ENCODE measurements around the gene VPS13C.

The VPS13C gene

GRCh38 chr15:61824291-61824690, 236.0 kb downstream of the VPS13C start:
- TF ChIP-seq CTCF (IDR thresholded peaks at IDR 0.05; ENCODE audit: insufficient read depth, missing control alignments) = no peak
- DNase-seq (ENCODE audit: insufficient read length, low spot score) = no peak
- no peak for FAIRE-seq

GRCh38 chr15:61822511-61822910, 237.7 kb downstream of the VPS13C start:
- no peak for TF ChIP-seq CTCF (IDR thresholded peaks at IDR 0.05; ENCODE audit: insufficient read depth, missing control alignments)
- FAIRE-seq = no peak
- DNase-seq (ENCODE audit: insufficient read length, low spot score) = no peak

GRCh38 chr15:61820951-61821350, 239.3 kb downstream of the VPS13C start:
- TF ChIP-seq CTCF (IDR thresholded peaks at IDR 0.05; ENCODE audit: insufficient read depth, missing control alignments) = no peak
- FAIRE-seq = no peak
- no peak for DNase-seq (ENCODE audit: insufficient read length, low spot score)

GRCh38 chr15:61820212-61820611, 240.0 kb downstream of the VPS13C start:
- no peak for TF ChIP-seq CTCF (IDR thresholded peaks at IDR 0.05; ENCODE audit: insufficient read depth, missing control alignments)

GRCh38 chr15:61819386-61819785, 240.9 kb downstream of the VPS13C start:
- no peak for FAIRE-seq
- DNase-seq (ENCODE audit: insufficient read length, low spot score) = no peak
- no peak for TF ChIP-seq CTCF (IDR thresholded peaks at IDR 0.05; ENCODE audit: insufficient read depth, missing control alignments)

More at GRCh38 chr15:61820212-61820611, 240.0 kb downstream of the VPS13C start:
- DNase-seq (ENCODE audit: insufficient read length, low spot score) (no peak), FAIRE-seq (no peak)

- FAIRE-seq (no peak), DNase-seq (ENCODE audit: insufficient read length, low spot score) (no peak)
- TF ChIP-seq CTCF (IDR thresholded peaks at IDR 0.05; ENCODE audit: insufficient read depth, missing control alignments) = no peak
Observed at GRCh38 chr15:61818801-61819200, 241.4 kb downstream of the VPS13C start.

- DNase-seq (ENCODE audit: insufficient read length, low spot score) = no peak
- no peak for FAIRE-seq
Observed at GRCh38 chr15:61816856-61817255, 243.4 kb downstream of the VPS13C start.

More at GRCh38 chr15:61816856-61817255, 243.4 kb downstream of the VPS13C start:
- TF ChIP-seq CTCF (IDR thresholded peaks at IDR 0.05; ENCODE audit: insufficient read depth, missing control alignments) = no peak
